ENCODE results near the gene DMXL1.
"Not testable (repeated sequence)": the region's sequence is repeated elsewhere in the genome, so short reads cannot be mapped to it uniquely, and the experiment has no call there.

Gene DMXL1

DNA sequence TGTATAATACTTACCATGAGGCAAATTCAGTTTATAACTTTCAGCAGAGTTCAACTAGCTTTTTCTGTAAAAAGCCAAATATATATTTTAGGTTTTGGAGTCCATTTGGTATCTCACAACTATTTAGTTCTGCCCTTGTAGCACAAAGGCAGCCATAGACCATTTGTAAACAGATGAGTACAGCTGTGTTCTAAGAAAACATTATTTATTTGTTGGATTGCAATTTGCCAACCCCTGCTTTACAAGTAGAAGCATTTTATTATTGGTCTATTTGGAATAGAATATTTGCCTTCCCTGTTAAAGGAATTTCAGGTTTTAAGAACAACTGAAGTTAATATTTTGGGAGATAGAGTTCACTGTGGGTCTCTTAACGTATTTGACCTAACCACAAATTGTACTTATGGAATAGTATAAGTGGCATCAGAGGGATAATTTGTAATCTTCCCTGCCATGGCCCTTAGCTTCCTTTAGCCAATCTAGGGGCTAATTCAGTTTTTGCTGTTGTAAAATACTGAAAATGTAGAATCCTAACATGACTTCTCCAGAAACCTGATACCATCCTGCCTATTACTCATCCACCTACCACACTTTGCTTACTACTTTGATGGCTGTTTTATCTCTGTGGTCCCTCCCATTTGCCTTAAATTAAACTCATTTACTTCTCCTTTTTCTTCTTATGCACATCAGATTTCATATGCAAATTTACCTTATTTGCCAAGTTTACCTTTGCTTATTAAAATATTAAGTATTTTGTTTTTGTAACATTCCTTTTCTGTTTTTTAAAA lies 109.2 kb downstream of the DMXL1 start:
- no peak for DNase-seq (ENCODE audit: extremely low read depth, low read depth)
- TF ChIP-seq, protein P1, sequence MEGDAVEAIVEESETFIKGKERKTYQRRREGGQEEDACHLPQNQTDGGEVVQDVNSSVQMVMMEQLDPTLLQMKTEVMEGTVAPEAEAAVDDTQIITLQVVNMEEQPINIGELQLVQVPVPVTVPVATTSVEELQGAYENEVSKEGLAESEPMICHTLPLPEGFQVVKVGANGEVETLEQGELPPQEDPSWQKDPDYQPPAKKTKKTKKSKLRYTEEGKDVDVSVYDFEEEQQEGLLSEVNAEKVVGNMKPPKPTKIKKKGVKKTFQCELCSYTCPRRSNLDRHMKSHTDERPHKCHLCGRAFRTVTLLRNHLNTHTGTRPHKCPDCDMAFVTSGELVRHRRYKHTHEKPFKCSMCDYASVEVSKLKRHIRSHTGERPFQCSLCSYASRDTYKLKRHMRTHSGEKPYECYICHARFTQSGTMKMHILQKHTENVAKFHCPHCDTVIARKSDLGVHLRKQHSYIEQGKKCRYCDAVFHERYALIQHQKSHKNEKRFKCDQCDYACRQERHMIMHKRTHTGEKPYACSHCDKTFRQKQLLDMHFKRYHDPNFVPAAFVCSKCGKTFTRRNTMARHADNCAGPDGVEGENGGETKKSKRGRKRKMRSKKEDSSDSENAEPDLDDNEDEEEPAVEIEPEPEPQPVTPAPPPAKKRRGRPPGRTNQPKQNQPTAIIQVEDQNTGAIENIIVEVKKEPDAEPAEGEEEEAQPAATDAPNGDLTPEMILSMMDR (IDR thresholded peaks at IDR 0.05; ENCODE audit: low read depth, low read length) = no peak

DNA sequence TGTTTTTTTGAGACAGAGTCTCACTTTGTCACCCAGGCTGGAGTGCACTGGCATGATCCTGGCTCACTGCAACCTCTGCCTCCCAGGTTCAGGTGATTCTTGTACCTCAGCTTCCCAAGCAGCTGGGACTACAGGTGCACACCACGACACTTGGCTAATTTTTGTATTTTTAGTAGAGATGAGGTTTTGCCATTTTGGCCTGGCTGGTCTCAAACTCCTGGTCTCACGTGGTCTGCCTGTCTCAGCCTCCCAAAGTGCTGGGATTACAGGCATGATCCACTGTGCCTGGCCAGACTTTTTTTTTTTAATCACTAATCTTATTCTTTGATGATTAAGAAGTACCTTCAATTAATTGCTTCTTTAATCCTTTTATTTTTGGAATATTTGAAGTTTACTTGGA lies 114.6 kb downstream of the DMXL1 start:
- DNase-seq (ENCODE audit: extremely low read depth, low read depth) = not testable (repeated sequence)

DNA sequence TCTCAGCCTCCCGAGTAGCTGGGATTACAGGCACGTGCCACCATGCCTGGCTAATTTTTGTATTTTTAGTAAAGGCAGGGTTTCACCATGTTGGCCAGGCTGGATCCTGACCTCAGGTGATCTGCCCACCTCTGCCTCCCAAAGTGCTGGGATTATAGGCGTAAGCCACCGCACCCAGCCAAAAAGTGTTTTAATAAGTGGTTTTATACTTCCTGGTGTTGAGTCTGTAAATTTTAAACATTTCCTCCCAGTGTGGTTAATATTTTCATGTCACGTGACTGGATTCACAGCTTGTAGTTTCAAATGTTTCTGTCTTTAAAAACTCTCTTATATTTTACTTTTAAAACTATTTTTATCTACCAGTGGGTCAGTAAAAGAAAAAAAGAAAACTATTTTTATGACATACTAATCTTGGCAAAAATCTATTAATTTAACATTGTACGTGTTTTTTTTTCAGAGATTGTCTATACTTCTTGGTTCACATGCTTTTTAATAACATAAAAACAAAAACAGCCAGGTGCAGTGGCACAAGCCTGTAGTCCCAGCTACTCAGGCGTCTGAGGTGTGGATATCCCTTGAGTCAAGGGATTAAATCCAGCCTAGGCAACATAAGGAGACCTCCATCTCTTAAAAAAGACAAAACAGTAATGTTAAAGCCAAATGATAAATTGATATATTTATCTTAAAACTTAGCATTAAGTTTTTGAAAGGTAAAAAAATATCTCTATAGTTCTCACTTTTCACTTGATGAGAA lies 117.1 kb downstream of the DMXL1 start:
- no peak for DNase-seq (ENCODE audit: extremely low read depth, low read depth)
- TF ChIP-seq, protein P1 (IDR thresholded peaks at IDR 0.05; ENCODE audit: low read depth, low read length) = no peak

DNA sequence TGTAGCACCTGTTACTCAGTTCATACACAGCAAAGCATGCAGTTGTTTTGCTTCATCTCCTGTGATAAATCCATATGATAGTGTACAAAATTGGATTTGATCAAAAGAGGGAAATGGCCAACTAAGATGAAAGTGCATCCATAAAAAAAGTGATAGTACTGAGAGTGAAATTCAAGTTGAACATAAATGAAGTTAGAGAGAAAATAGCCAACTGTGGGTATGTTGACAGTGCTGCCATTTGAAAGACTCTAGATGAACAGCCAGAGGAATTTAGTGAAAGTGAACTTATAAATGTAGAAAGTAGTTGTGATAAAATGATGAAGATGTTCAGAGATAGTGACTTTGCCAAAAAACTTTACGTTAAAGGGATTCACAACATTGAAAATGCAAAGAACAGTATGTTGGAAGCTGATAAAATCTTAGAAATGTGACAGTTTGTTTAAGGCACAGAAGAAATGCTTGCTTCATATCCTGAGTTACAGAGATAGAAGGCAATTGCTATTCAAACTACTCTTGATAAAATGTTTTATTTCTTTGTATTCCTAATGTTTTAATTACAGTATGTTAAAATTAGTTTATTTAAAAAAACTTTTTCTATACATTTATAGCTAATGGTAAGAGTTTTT lies 119.7 kb downstream of the DMXL1 start:
- no peak for DNase-seq (ENCODE audit: extremely low read depth, low read depth)
- TF ChIP-seq, protein P1 (IDR thresholded peaks at IDR 0.05; ENCODE audit: low read depth, low read length) = no peak

DNA sequence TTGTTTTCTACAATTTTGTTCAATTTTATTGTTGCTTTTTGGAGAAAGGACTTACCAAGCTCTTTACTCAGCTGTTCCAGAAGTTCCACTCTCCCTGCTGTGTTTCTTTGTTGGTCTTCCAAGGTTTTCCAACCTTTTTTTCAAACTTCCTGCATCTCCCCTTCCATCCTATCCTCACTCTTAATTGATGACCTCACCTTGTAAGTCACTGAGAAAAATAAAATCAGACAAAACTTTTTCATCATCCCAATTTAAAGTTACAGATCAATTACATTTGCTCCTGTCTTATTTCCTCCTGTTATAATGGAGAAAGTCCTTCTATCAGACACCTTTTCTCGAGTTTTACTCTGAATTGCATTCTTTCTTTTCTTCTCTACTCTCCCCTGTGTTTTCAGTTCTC lies 121.1 kb downstream of the DMXL1 start:
- DNase-seq (ENCODE audit: extremely low read depth, low read depth) = no peak
- TF ChIP-seq, protein P1 (IDR thresholded peaks at IDR 0.05; ENCODE audit: low read depth, low read length) = no peak

DNA sequence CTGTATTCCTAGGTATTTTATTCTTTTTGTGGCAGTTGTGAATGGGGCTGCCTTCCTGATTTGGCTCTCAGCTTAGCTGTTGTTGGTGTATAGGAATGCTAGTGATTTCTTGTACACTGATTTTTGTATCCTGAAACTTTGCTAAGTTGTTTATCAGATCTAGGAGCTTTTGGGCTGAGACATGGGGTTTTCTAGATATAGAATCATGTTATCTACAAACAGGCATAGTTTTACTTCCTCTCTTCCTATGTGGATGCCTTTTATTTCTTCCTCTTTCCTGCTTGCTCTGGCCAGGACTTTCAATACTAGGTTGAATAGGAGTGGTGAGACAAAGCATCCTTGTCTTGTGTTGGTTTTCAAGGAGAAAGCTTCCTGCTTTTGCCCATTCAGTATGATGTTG lies 129.9 kb downstream of the DMXL1 start:
- DNase-seq (ENCODE audit: extremely low read depth, low read depth) = no peak
- TF ChIP-seq, protein P1 (IDR thresholded peaks at IDR 0.05; ENCODE audit: low read depth, low read length) = no peak

DNA sequence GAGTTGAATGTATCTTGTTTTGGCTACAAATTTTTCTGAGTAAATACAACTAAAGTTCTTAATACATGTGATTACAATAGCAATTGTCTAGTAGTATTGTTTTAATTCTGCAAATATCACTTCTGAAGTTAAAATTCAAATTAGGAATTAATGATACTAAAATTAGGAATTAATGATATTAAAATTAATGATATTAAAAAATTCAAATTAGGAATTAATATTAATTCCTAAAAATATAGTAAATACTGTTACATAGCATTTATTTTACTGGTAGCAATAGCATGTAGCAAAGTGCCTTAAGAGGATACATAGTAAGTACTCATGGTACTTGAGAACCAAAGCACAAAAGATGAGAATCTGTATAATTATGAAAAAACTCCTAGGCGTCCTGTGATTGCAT lies 136.2 kb downstream of the DMXL1 start:
- TF ChIP-seq, protein P1 (IDR thresholded peaks at IDR 0.05; ENCODE audit: low read depth, low read length) = no peak
- no peak for DNase-seq (ENCODE audit: extremely low read depth, low read depth)

All from AG09319 (cell line).